ENCODE measurements around the gene RAB9B.
"Not testable (repeated sequence)": the region's sequence is repeated elsewhere in the genome, so short reads cannot be mapped to it uniquely, and the experiment has no call there.

The RAB9B gene, protein sequence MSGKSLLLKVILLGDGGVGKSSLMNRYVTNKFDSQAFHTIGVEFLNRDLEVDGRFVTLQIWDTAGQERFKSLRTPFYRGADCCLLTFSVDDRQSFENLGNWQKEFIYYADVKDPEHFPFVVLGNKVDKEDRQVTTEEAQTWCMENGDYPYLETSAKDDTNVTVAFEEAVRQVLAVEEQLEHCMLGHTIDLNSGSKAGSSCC

GRCh38 chrX:103831803-103832544 is at the start of gene RAB9B:
RAB9B (minus strand) TSS chrX:103832257; CDS start chrX:103825784, 6,473 bp downstream.
- DNase-seq, result peak; percentile 60

- DNase-seq, result no peak
Measured at GRCh38 chrX:103879339-103879738, 47.3 kb upstream of the RAB9B start.

DNA sequence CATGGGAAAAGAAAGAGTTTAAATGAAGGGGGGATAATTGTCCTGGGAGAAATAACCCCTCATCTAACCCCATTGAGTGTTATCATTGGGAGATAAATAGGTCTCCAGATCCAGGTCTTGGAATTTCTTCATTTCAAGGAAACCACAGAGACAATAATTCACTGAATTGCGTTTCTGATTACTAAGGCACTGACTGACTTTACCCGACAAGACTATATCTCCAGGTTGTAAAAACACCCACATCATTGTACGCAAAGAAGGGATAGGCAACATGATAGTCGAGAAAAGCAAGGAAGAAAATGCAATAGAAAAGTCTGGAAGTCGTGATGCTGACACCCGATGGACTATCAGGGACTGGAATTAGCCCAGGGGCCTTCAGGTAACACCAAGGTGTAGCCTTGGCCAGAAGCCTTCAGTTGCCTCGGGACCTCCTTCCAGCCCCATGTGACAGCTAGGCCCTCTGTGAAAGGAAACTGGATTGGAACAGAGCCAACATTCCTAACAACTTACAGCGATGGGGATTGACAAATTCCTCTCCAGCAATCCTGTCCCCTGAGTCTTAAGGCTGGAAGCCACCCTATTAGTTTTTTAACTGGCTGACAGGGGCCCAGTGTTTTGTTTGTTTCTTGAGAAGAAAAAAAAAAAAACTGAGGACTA is 46.5 kb upstream of the RAB9B start:
- no peak for DNase-seq

- no peak for DNase-seq
Measured at GRCh38 chrX:103877571-103877970, 45.5 kb upstream of the RAB9B start.

- DNase-seq, result no peak
Measured at GRCh38 chrX:103864886-103865534, 33.0 kb upstream of the RAB9B start.

- DNase-seq, result no peak
Measured at GRCh38 chrX:103864149-103864548, 32.1 kb upstream of the RAB9B start.

DNA sequence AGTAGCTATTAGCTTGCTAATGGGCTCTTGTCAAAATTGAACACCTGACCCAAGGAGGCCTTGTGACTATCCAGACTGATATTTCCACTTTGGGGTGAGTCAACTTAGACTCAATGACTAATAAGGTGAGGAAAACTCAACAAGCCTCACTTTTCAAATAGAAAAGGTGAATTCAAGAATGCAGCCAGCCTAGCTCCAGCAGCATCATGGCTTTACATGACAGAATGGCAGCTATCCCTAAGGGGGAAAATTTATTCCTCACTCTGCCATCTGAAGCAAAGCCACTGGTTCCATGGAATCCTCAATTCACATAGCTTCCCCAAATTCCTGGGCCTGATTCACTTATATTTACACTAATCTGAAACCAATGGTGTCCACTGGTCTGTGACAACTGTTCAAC is 29.1 kb upstream of the RAB9B start:
- DNase-seq, result no peak

DNA sequence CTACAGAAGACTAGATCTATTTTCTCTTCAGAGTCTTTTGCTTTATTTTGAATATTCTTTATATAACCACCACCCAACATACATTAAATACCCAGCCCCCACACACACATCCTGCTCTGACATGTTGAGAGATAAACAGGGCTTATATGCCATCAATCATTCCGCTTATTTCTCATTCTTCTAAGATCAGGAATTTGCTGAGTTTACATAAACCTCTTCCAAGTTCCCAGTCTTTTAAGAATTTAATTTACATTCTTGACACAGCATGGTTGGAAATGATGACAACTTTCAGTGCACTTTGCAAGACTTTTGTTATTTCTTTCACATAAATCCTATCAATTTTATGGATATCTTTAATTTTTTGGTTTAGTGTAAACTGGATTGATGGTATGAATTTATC is 17.5 kb upstream of the RAB9B start:
- DNase-seq, result no peak

GRCh38 chrX:103847174-103847870 is 15.3 kb upstream of the RAB9B start:
- DNase-seq, result no peak

GRCh38 chrX:103846386-103846785 is 14.3 kb upstream of the RAB9B start:
- DNase-seq, result no peak

DNA sequence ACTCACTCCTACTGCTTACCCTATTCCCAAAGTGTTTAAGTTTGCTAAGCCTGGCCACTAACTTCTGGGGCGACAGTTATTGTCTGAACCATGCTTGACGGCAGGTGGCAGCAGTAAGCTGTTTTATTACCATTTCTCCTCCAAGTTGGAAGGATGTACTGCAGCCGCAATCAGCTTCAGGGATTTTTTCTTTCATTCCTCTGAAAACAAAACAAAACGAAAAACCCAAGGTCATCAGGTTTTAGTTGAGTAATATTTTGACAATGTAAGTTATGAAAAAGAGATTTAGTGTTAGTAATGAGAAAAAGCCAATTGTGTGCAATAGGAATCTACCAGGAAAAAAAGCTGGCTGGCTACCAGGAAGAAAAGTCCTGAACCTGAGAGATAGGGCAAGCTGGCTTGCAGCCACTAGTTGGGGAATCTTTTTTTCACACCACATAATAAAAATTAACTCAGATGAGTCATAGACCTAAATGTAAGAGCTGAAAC is 13.2 kb upstream of the RAB9B start:
- peak; percentile 42 for DNase-seq

DNA sequence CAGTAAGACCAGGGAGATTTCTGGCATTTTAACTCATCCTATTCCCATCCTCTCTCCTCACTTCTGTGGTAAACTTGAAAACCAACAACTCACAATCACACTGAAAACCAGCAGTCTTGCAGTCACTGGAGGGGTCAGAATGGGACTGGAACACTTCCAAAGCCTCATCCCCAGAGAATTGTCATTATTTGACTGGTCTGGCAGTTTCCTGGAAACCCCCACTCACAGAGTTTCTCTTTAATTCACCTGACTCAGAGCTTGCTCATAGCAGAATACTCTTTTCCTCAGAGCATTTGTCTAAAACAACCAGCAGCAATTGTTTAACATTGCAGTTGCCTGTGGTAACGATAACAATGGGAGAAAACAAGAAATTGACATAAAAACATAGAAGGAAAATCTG is 7.3 kb upstream of the RAB9B start:
- DNase-seq, result no peak

DNA sequence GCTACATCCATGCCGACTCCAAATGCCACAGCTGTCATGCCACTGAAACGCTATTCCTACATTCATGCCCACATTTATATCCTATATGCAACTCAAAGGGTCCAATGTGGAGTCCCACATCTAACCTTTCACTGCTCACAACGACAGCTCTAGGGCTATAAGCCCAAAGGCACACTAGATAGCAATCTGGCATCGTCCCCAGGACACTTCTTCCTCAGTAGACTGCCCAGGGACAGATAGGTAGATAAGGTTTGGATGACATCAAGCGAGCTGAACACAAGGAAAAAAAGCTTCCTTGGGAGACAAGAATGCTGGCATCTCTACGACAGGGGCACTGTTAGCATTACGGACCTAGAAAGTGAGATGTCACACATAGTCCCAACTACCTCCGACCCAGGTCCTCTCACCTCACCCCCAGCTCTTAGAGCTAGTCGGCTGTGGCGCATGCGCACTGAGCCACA is 685 bp downstream of the RAB9B start:
- no peak for DNase-seq

DNA sequence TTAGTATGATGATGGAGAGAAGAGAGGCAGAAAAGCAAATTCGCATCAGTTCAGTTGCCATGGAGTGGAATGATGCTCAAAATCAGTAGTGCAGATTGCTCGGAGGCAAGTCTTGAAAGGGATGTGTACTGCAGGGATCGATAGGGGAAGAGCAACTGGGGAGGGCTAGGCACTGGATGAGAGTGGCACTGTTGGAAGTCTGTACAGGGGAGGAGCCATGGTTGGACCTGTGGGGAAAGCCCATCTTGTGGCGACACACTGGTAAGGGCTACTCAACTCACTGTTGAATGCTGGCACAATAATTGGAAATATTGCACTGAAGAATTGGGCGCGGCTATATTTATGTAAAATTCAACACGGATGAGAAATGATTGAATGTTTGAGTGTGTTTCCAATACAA is 1.2 kb downstream of the RAB9B start:
- DNase-seq, result no peak

DNA sequence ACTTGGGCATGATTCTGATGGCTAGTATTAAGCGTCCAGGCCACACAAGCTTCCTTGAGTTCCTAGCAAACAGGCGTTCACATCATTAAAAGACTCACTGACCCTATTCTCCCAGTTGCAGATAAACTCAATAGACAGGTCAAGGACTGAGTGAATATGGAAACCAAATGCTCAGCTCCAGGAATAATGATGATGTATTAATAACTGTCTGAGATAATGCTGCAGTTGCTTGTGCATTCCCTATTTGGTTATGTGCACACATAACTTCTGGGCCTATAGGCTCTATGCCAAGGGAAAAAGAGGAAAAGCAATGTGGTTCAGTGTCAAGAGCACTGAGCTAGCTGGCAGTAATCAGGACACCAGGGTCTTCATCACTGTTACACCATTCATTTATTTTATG is 3.5 kb downstream of the RAB9B start:
- no peak for DNase-seq

DNA sequence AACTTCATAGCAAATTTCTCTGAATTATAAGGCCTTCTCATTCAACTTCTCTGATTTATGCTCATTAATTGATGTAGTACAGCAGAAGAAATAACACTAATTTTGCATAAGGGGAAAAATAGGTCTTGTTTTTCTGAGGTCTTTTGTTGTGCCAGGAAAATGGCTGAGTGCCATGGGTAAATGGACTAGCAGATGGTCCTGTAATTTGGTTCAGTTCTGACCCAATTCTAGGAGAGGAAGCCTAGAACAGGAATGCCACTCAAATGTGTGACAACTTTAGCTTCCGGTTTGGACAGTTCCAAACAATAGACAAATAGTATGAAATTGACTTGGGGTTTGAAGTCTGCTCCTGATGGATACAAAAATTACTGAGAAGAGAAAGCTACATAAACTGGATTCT is 6.2 kb downstream of the RAB9B start:
- no peak for DNase-seq

DNA sequence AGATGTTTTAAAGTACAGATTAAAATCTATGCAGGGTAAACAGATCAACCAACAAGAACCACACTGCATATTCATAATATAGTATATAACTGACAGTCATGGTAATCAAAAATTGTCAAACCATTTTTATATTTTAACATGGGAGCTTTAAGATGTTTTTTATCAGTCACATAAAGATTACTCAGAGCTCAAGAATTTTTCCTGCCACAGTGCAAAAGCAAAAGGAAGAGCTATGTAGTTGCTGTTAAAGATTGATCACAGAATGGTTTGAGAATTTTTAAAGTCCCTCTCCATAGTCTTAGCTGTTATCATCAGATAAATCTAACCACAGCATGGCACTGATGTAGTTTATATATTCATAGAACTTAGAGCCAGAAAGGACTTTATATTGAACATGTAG is 8.5 kb downstream of the RAB9B start:
- DNase-seq, result no peak

- not testable (repeated sequence) for DNase-seq
Measured at GRCh38 chrX:103820802-103821201, 11.3 kb downstream of the RAB9B start.

GRCh38 chrX:103818842-103819619 is 13.0 kb downstream of the RAB9B start:
- no peak for DNase-seq

GRCh38 chrX:103817502-103817901 is 14.6 kb downstream of the RAB9B start:
- DNase-seq, result peak; percentile 62

GRCh38 chrX:103817101-103817500 is 15.0 kb downstream of the RAB9B start:
- not testable (repeated sequence) for DNase-seq

- no peak for DNase-seq
Measured at GRCh38 chrX:103811858-103812257, 20.2 kb downstream of the RAB9B start.

All from CD4-positive, alpha-beta T cell treated with Interleukin-12 subunit alpha and Interleukin-12 subunit beta, for 1 hour (primary cell).